ENCODE measurements around the gene DENND4A. TPM values are rescaled to one million over a fixed set of nuclear protein-coding genes. Genes with fewer than 3 reads are reported as not detected.

The DENND4A gene
- total and polyA plus RNA-seq, 2 of the 4 experiments (the other 2 are of a cell fraction) = 4.1 to 17.7 TPM

GRCh38 chr15:65680544-65680943 lies 111.5 kb downstream of the DENND4A start:
- Histone ChIP-seq H3K79me1 (ENCODE audit: low read depth in 1 of 2, low read length in 2 of 2) (no peaks in the 10 kb centered on the region), H2AFZ (replicated peaks; ENCODE audit: low read length, poor library complexity) (no peak overlapping the region), H2BK120ac (ENCODE audit: low read depth, low read length) (no peak overlapping the region), H3K56ac (ENCODE audit: extremely low read depth, insufficient read depth, low read length) (no peak overlapping the region), H2AK5ac (ENCODE audit: low read depth, low read length) (no peak overlapping the region), H2BK15ac (ENCODE audit: low read depth, low read length) (no peak overlapping the region), H3K4ac (ENCODE audit: low read depth, low read length) (no peak overlapping the region), H3K9me3 (ENCODE audit: control insufficient read depth, insufficient read depth, low read length) (no peaks in the 10 kb centered on the region), H3K23ac (ENCODE audit: low read depth, low read length) (no peak overlapping the region), H2BK20ac (ENCODE audit: low read depth, low read length) (no peak overlapping the region), H3K4me3 (ENCODE audit: insufficient read depth, low read depth, low read length) (no peak overlapping the region), H4K8ac (ENCODE audit: low read depth in 2 of 2, low read length in 2 of 2) (no peak overlapping the region), H2AK9ac (replicated peaks; ENCODE audit: low read depth, low read length, poor library complexity) (no peak overlapping the region), H3K18ac (ENCODE audit: low read depth, low read length) (no peak overlapping the region), H4K20me1 (ENCODE audit: insufficient read depth, low read length) (no peaks in the 10 kb centered on the region), H3K36me3 (ENCODE audit: control insufficient read depth, insufficient read depth, low read length) (no peaks in the 10 kb centered on the region), H3K9me1 (ENCODE audit: insufficient read depth, low read length) (no peaks in the 10 kb centered on the region), H3K9ac (ENCODE audit: low read depth, low read length) (no peak overlapping the region), H2BK5ac (ENCODE audit: low read depth, low read length, poor library complexity, severe bottlenecking) (no peak overlapping the region), H3K27me3 (ENCODE audit: control insufficient read depth, insufficient read depth, low read length) (no peaks in the 10 kb centered on the region), H3K4me2 (ENCODE audit: low read depth, low read length) (no peak overlapping the region), H3K4me1 (ENCODE audit: control insufficient read depth, insufficient read depth, low read length) (no peaks in the 10 kb centered on the region), H4K5ac (ENCODE audit: low read depth, low read length) (no peak overlapping the region), H4K91ac (ENCODE audit: insufficient read depth, low read depth, low read length) (no peak overlapping the region), H3K14ac (replicated peaks; ENCODE audit: low read depth, low read length) (no peak overlapping the region), H3K27ac (ENCODE audit: insufficient read depth, low read length) (no peak overlapping the region)
- ChIA-PET CTCF (no interaction called here), POLR2A (ENCODE audit: unreplicated experiment) (no interaction called here)
- in situ Hi-C loops (cut with MboI; ENCODE audit: low sequenced_read_pairs) (no loop called here), dilution Hi-C loops (cut with HindIII; ENCODE audit: low sequenced_read_pairs, unreplicated experiment) (no loop called here), intact Hi-C loops (cut with micrococcal nuclease) (no loop called here)
- TF ChIP-seq CHD1 (IDR thresholded peaks at IDR 0.05; ENCODE audit: low read depth, low read length) = no peak
- TF ChIP-seq CTCF (conservative IDR thresholded peaks at IDR 0.05; ENCODE audit: low read depth, low read length) = no peak
- TF ChIP-seq CEBPB (IDR thresholded peaks at IDR 0.05; ENCODE audit: low read depth, low read length) = peak; percentile 72
- TF ChIP-seq MAZ (IDR thresholded peaks at IDR 0.05; ENCODE audit: borderline replicate concordance, low read depth, low read length) = no peak
- BruUV-seq (replicated peaks) = no TSS peak
- no CpG with 5 or more reads among the region's 1 CpG for WGBS, 2 experiments (ENCODE audit: extremely low coverage in 2 of 2, insufficient read length in 1 of 2)
- DNase-seq (no peak), ATAC-seq (ENCODE audit: low read depth) (no peak)
